H1 (cell line): ENCODE results near the gene LGALS8. TPM values are rescaled to one million over a fixed set of nuclear protein-coding genes. Genes with fewer than 3 reads are reported as not detected.

Experiments
- CTCF ChIA-PET: fragments of 300-600 bp; sonication (Branson Sonifier 250); formaldehyde crosslinking; loops from one replicate; lab custom pipeline; 2021; ENCODE audit not compliant: partially characterized antibody; lab: Charles Lee
- POLR2A ChIA-PET: fragments of 300-600 bp; sonication (Branson Sonifier 250); formaldehyde crosslinking; loops from one replicate; lab custom pipeline; 2021; ENCODE audit warnings: inconsistent platforms; ENCODE audit not compliant: partially characterized antibody; lab: Charles Lee
- DNase-seq, 2 experiments: peaks; one replicate each; pipeline versions ENCODE4 v3.0.0 to v3.0.0-alpha.2; 2010 to 2022; ENCODE audit warnings: low spot score in 2 of 2, low read depth in 1 of 2, mixed read lengths in 1 of 2
- FAIRE-seq: peaks from 2 replicates; lab custom pipeline; 2011; peaks lifted over from hg19 to GRCh38; lab: Jason Lieb, UNC
- H2AFZ ChIP-seq: 2 replicates; pipeline ENCODE4 v1.8.1; 2012; ENCODE audit warnings: low read length, inconsistent platforms
- H2AK5ac ChIP-seq: 2 replicates; pipeline ENCODE4 v1.6.1; 2013; ENCODE audit warnings: low read depth, low read length
- H2BK120ac ChIP-seq: replicated peaks from 2 replicates; pipeline ENCODE3; 2013; ENCODE audit warnings: low read depth, low read length, inconsistent platforms
- H2BK12ac ChIP-seq: 2 replicates; pipeline ENCODE4 v1.6.1; 2013; ENCODE audit warnings: low read depth, low read length
- H2BK15ac ChIP-seq: 2 replicates; pipeline ENCODE4 v1.6.1; 2013; ENCODE audit warnings: low read length
- H2BK20ac ChIP-seq: 2 replicates; pipeline ENCODE4 v1.6.1; 2013; ENCODE audit warnings: low read length
- H2BK5ac ChIP-seq: 2 replicates; pipeline ENCODE4 v1.6.1; 2013; ENCODE audit warnings: low read depth, low read length
- H3K14ac ChIP-seq: 2 replicates; pipeline ENCODE4 v1.6.1; 2013; ENCODE audit warnings: inconsistent platforms; ENCODE audit not compliant: insufficient read length
- H3K18ac ChIP-seq: 2 replicates; pipeline ENCODE4 v1.6.1; 2013; ENCODE audit warnings: low read length; ENCODE audit errors: extremely low read depth
- H3K23ac ChIP-seq: 2 replicates; pipeline ENCODE4 v1.6.1; 2013; ENCODE audit warnings: inconsistent platforms; ENCODE audit not compliant: insufficient read length
- H3K23me2 ChIP-seq: 2 replicates; pipeline ENCODE4 v1.6.1; 2013; ENCODE audit warnings: low read depth, low read length
- H3K27ac ChIP-seq: 2 replicates; pipeline ENCODE4 v1.6.1; 2011; ENCODE audit warnings: low read depth, low read length, inconsistent platforms
- H3K27me3 ChIP-seq, 4 experiments: replicated peaks in 1 of 4; 1 replicate in 1 of 4; 2 replicates in 3 of 4; pipeline versions ENCODE4 v1.6.1 to v1.8.1; 2011 to 2013; ENCODE audit warnings: low read length in 3 of 4, mild to moderate bottlenecking in 3 of 4, inconsistent platforms in 2 of 4, mixed read lengths in 2 of 4, moderate library complexity in 1 of 4; ENCODE audit not compliant: control insufficient read depth in 3 of 4, insufficient read depth in 3 of 4; ENCODE audit errors: extremely low read depth in 1 of 4
- H3K36me3 ChIP-seq, 4 experiments: 2 replicates each; pipeline versions ENCODE4 v1.6.1 to v1.8.1; 2011 to 2013; ENCODE audit warnings: mild to moderate bottlenecking in 4 of 4, low read length in 3 of 4, moderate library complexity in 2 of 4, control low read depth in 1 of 4, inconsistent platforms in 1 of 4; ENCODE audit not compliant: insufficient read depth in 4 of 4, control insufficient read depth in 2 of 4
- H3K4ac ChIP-seq: replicated peaks from 2 replicates; pipeline ENCODE3; 2013; ENCODE audit warnings: low read length, low read depth, mixed read lengths, inconsistent platforms; ENCODE audit not compliant: insufficient read length
- H3K4me1 ChIP-seq, 4 experiments: replicated peaks in 1 of 4; 1 replicate in 1 of 4; 2 replicates in 3 of 4; pipeline versions ENCODE4 v1.6.1 to v1.8.1; 2011 to 2013; ENCODE audit warnings: low read length in 3 of 4, inconsistent platforms in 2 of 4, mixed read lengths in 1 of 4; ENCODE audit not compliant: insufficient read depth in 4 of 4, control insufficient read depth in 3 of 4
- H3K4me2 ChIP-seq, 2 experiments: 2 replicates each; pipeline versions ENCODE4 v1.6.1 to v1.8.1; 2011 to 2013; ENCODE audit warnings: low read depth in 2 of 2, low read length in 2 of 2, control low read depth in 1 of 2, inconsistent platforms in 1 of 2, mild to moderate bottlenecking in 1 of 2; ENCODE audit not compliant: insufficient read depth in 1 of 2
- H3K4me3 ChIP-seq, 4 experiments: fragments of 200-600, 300-600 bp in 1 of 4; sonication (generic), shearing (Covaris generic), sonication (Bioruptor Twin) in 1 of 4; 2 replicates each; pipeline versions ENCODE4 v1.5.1 to v1.8.1; 2011 to 2016; ENCODE audit warnings: low read length in 4 of 4, low read depth in 3 of 4, control low read depth in 2 of 4, inconsistent platforms in 2 of 4, mild to moderate bottlenecking in 2 of 4, mixed read lengths in 1 of 4, moderate library complexity in 1 of 4; ENCODE audit not compliant: insufficient read depth in 2 of 4; ENCODE audit errors: extremely low read depth in 1 of 4
- H3K56ac ChIP-seq: replicated peaks from 2 replicates; pipeline ENCODE3; 2013; ENCODE audit warnings: low read depth, mild to moderate bottlenecking, mixed read lengths, low read length, inconsistent platforms; ENCODE audit not compliant: insufficient read length
- H3K79me1 ChIP-seq: 2 replicates; pipeline ENCODE4 v1.6.1; 2013; ENCODE audit warnings: low read depth, low read length, control low read depth
- H3K79me2 ChIP-seq, 2 experiments: 2 replicates each; pipeline versions ENCODE4 v1.6.1 to v1.8.1; 2012 to 2013; ENCODE audit warnings: low read length in 2 of 2, mild to moderate bottlenecking in 2 of 2, inconsistent platforms in 1 of 2; ENCODE audit not compliant: insufficient read depth in 2 of 2, control insufficient read depth in 1 of 2
- H3K9ac ChIP-seq, 4 experiments: replicated peaks in 1 of 4; 1 replicate in 1 of 4; 2 replicates in 3 of 4; pipeline versions ENCODE4 v1.6.1 to v1.8.1; 2011 to 2013; ENCODE audit warnings: low read depth in 3 of 4, low read length in 3 of 4, control low read depth in 2 of 4, mild to moderate bottlenecking in 2 of 4, moderate library complexity in 2 of 4, inconsistent platforms in 1 of 4; ENCODE audit errors: extremely low read depth in 1 of 4
- H3K9me3 ChIP-seq, 2 experiments: 2 replicates each; pipeline versions ENCODE4 v1.6.1 to v1.8.1; 2012 to 2013; ENCODE audit warnings: mild to moderate bottlenecking in 2 of 2, moderate library complexity in 2 of 2, control low read depth in 1 of 2, inconsistent platforms in 1 of 2, low read depth in 1 of 2, low read length in 1 of 2, mixed read lengths in 1 of 2; ENCODE audit not compliant: insufficient read depth in 2 of 2
- H4K20me1 ChIP-seq, 2 experiments: replicated peaks in 1 of 2; 2 replicates each; pipeline versions ENCODE3 to v1.8.1; 2011 to 2013; ENCODE audit warnings: inconsistent platforms in 2 of 2, low read length in 2 of 2, mild to moderate bottlenecking in 1 of 2; ENCODE audit not compliant: insufficient read depth in 2 of 2, control insufficient read depth in 1 of 2
- H4K5ac ChIP-seq: 2 replicates; pipeline ENCODE4 v1.6.1; 2013; ENCODE audit warnings: low read length, low read depth, mixed read lengths, inconsistent platforms; ENCODE audit not compliant: insufficient read length
- H4K8ac ChIP-seq: 2 replicates; pipeline ENCODE4 v1.8.0; 2013; ENCODE audit warnings: mild to moderate bottlenecking, moderate library complexity, low read length, inconsistent platforms; ENCODE audit not compliant: insufficient read depth; ENCODE audit errors: extremely low read depth
- H4K91ac ChIP-seq: replicated peaks from 2 replicates; pipeline ENCODE3; 2013; ENCODE audit warnings: low read length, mixed read lengths, inconsistent platforms; ENCODE audit not compliant: insufficient read length
- GTF2F1 ChIP-seq: IDR thresholded peaks from 2 replicates; pipeline ENCODE4 v1.6.1; 2012; ENCODE audit warnings: low read depth, low read length, improper control_type of control experiment, borderline replicate concordance
- RAD21 ChIP-seq, 2 experiments: IDR thresholded peaks in 1 of 2; conservative IDR thresholded peaks in 1 of 2; 2 replicates each; pipeline ENCODE4 v1.6.1; 2011; ENCODE audit warnings: low read depth in 2 of 2, low read length in 2 of 2, improper control_type of control experiment in 1 of 2, inconsistent platforms in 1 of 2, mild to moderate bottlenecking in 1 of 2, moderate library complexity in 1 of 2
- SP2 ChIP-seq: IDR thresholded peaks from 2 replicates; pipeline ENCODE4 v1.6.1; 2012; ENCODE audit warnings: mild to moderate bottlenecking, low read length, inconsistent platforms
- WGBS, 2 experiments: shearing (Covaris generic) in 1 of 2; methylation state at CpG; one replicate each; pipeline versions ENCODE4 v1.1.6 to v1.1.7; 2013 to 2015; ENCODE audit warnings: low lambda C conversion rate in 2 of 2, mixed read lengths in 2 of 2, inconsistent platforms in 1 of 2, low coverage in 1 of 2, missing lambda C conversion rate in 1 of 2; ENCODE audit not compliant: insufficient replicate concordance in 2 of 2, insufficient coverage in 1 of 2, insufficient read length in 1 of 2; ENCODE audit errors: extremely low coverage in 1 of 2, missing lambda C conversion rate in 1 of 2; 5-methylcytosine and 5-hydroxymethylcytosine counted together
- polyA plus RNA-seq, 7 experiments: library from polyadenylated mRNA; depleted of rRNA in 3 of 7; stranded (reverse) in 5 of 7; unstranded in 2 of 7; fragments of >200 nt in 5 of 7; fragments of 200-250 nt in 2 of 7; gene quantifications; 1 replicate in 5 of 7; 2 replicates in 1 of 7; 4 replicates in 1 of 7; pipeline versions ENCODE4 v1.2.1 to v1.2.3, GENCODE V29; 2011 to 2013; ENCODE audit warnings: missing spikeins in 2 of 7, mixed read lengths in 2 of 7
- total RNA-seq: library from RNA; stranded (reverse); fragmentation: NEBNext Ultra II Directional; extraction: Animal tissue kit (Norgen Biotek cat#: 25700); gene quantifications from 2 replicates; pipeline ENCODE4 v1.2.1, GENCODE V29; 2021
- TF ChIP-seq, protein P1 (sequence below), 3 experiments: IDR thresholded peaks; 1 replicate in 2 of 3; 2 replicates in 1 of 3; pipeline versions ENCODE4 v1.5.1 to v1.6.1; 2011; ENCODE audit warnings: low read length in 3 of 3, mild to moderate bottlenecking in 3 of 3, inconsistent platforms in 2 of 3, low read depth in 1 of 3, moderate library complexity in 1 of 3; ENCODE audit not compliant: insufficient read depth in 1 of 3; ENCODE audit errors: control extremely low read depth in 1 of 3

The LGALS8 gene
- total and polyA plus RNA-seq, 2 of the 8 experiments (the other 6 are each of a cell fraction or from before 2014, with no cell fraction given), result 7.2 to 11.6 TPM

DNA sequence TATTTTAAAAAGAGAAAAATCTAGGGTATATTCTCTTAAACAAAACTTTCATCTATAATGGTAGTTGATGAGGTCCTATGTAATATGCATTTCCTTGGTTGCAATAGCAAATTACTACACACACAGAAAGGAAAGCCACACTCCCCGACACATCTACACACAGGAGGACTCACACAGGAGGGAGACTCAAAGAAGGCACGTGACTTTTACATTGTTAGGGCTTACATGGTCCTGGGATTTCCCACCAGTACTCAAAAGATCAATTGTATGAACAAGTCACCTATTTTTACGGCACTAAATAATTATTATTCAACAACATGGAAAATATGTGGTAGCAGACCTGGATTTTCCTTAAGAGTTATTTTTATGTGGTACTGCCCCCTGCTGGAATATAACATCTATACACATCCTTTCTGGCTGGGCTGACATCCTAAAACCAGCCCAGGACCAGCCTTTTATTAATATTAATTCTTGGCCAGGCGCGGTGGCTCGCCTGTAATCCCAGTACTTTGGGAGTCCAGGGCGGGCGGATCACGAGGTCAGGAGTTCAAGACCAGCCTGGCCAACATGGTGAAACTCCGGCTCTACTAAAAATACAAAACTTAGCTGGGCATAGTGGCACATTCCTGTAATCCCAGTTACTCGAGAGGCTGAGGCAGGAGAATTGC is 33.9 kb upstream of the LGALS8 start:
- Histone ChIP-seq H3K4me3 (no peak overlapping the region), H3K18ac (no peak overlapping the region; the same call in 1 of the 2 replicates), H3K56ac (no peak overlapping the region), H3K23me2 (no peaks in the 10 kb centered on the region; the same call in none of the 2 replicates), H4K20me1 (no peaks in the 10 kb centered on the region), H3K27me3 (no peaks in the 10 kb centered on the region), H3K4ac (no peak overlapping the region), H2AK5ac (no peak overlapping the region), H2BK5ac (no peak overlapping the region), H2BK12ac (no peak overlapping the region), H3K79me2 (no peaks in the 10 kb centered on the region), H3K9ac (no peak overlapping the region), H4K8ac (no peak overlapping the region), H2BK120ac (no peak overlapping the region), H3K9me3 (no peaks in the 10 kb centered on the region), H3K4me1 (peaks cover 2 to 8% (median 6%) of the 10 kb centered on the region in 4 experiments; a peak in 5 of 7 replicates), H4K5ac (no peak overlapping the region), H2AFZ (no peak overlapping the region), H2BK15ac (no peak overlapping the region), H3K23ac (no peak overlapping the region), H4K91ac (no peak overlapping the region), H3K79me1 (no peaks in the 10 kb centered on the region), H3K14ac (no peak overlapping the region), H2BK20ac (no peak overlapping the region), H3K36me3 (no peaks in the 10 kb centered on the region; a peak in 2 of 8 replicates), H3K4me2 (no peak overlapping the region), H3K27ac (no peak overlapping the region)
- no peak for TF ChIP-seq GTF2F1
- peak; percentile 57 to 67 for TF ChIP-seq RAD21 (IDR thresholded peaks at IDR 0.05 in 1 of 2, conservative IDR thresholded peaks at IDR 0.05 in 1 of 2; ENCODE audit: low read depth in 2 of 2, low read length in 2 of 2)
- TF ChIP-seq, protein P1, sequence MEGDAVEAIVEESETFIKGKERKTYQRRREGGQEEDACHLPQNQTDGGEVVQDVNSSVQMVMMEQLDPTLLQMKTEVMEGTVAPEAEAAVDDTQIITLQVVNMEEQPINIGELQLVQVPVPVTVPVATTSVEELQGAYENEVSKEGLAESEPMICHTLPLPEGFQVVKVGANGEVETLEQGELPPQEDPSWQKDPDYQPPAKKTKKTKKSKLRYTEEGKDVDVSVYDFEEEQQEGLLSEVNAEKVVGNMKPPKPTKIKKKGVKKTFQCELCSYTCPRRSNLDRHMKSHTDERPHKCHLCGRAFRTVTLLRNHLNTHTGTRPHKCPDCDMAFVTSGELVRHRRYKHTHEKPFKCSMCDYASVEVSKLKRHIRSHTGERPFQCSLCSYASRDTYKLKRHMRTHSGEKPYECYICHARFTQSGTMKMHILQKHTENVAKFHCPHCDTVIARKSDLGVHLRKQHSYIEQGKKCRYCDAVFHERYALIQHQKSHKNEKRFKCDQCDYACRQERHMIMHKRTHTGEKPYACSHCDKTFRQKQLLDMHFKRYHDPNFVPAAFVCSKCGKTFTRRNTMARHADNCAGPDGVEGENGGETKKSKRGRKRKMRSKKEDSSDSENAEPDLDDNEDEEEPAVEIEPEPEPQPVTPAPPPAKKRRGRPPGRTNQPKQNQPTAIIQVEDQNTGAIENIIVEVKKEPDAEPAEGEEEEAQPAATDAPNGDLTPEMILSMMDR (IDR thresholded peaks at IDR 0.05; ENCODE audit: control extremely low read depth in 1 of 3, insufficient read depth in 1 of 3, low read depth in 1 of 3, low read length in 3 of 3), result peak in 2 of 3 experiments; percentile 34 to 47; a peak in 2 of 4 replicates
- TF ChIP-seq SP2, result no peak
- ChIA-PET CTCF (interaction anchor here (0.7 to 3.1 kb wide), 13 partner anchors 14 to 436 kb away, joined by 3 to 15 read pairs (median 3); no protein-coding TSS in a partner anchor), POLR2A (interaction anchor here (0.7 kb wide), 1 partner anchor 394 kb away, joined by 3 read pairs; no protein-coding TSS in a partner anchor)
- 71% methylated on average over 11 of the region's 11 CpGs; no CpG with 5 or more reads in 1 of the 2 experiments for whole genome bisulfite sequencing, 2 experiments
- FAIRE-seq (no peak), DNase-seq (no peak)
